GM12875 (cell line): ENCODE results near the gene MOV10L1.

Source experiments
- H3K4me3 ChIP-seq: one replicate; pipeline ENCODE4 v1.5.1; 2011; ENCODE audit warnings: low read depth, low read length, control low read depth
- CTCF ChIP-seq: IDR thresholded peaks from 2 replicates; pipeline ENCODE4 v1.5.1; 2011; ENCODE audit warnings: low read depth, mild to moderate bottlenecking, control low read depth, inconsistent platforms, low read length, moderate library complexity, borderline replicate concordance; ENCODE audit not compliant: insufficient read depth

The MOV10L1 gene

GRCh38 chr22:50074551-50075530 lies 15.0 kb upstream of the MOV10L1 start:
- no peak for TF ChIP-seq CTCF

GRCh38 chr22:50076646-50077535 lies 12.9 kb upstream of the MOV10L1 start:
- no peak for TF ChIP-seq CTCF
- H3K4me3 ChIP-seq: no peak overlapping the region

More at GRCh38 chr22:50074551-50075530, 15.0 kb upstream of the MOV10L1 start:
- no peak overlapping the region for H3K4me3 ChIP-seq

- TF ChIP-seq CTCF: no peak
- no peak overlapping the region for H3K4me3 ChIP-seq
These were observed 11.6 kb upstream of the MOV10L1 start for GRCh38 chr22:50078246-50078645.

- H3K4me3 ChIP-seq: no peak overlapping the region
- no peak for TF ChIP-seq CTCF
These were observed 11.0 kb upstream of the MOV10L1 start for GRCh38 chr22:50078761-50079160.

- TF ChIP-seq CTCF: no peak
These were observed 9.7 kb upstream of the MOV10L1 start for GRCh38 chr22:50080077-50080465.

GRCh38 chr22:50081426-50082196 lies 8.2 kb upstream of the MOV10L1 start:
- no peak for TF ChIP-seq CTCF

More at GRCh38 chr22:50080077-50080465, 9.7 kb upstream of the MOV10L1 start:
- no peak overlapping the region for H3K4me3 ChIP-seq

More at GRCh38 chr22:50081426-50082196, 8.2 kb upstream of the MOV10L1 start:
- no peak overlapping the region for H3K4me3 ChIP-seq
